Measurements from ENCODE around the gene ZNF275. TPM values are rescaled to one million over a fixed set of nuclear protein-coding genes. Genes with fewer than 3 reads are reported as not detected.
"Not testable (repeated sequence)": the region's sequence is repeated elsewhere in the genome, so short reads cannot be mapped to it uniquely, and the experiment has no call there.

ZNF275 gene
- total RNA-seq (2014; rRNA removed; shearing (Covaris generic)): 9.3 and 14.0 TPM in 2 replicates

GRCh38 chrX:153333821-153334653 lies at the start of gene ZNF275:
Gene ZNF275, plus strand, starts transcription at chrX:153334153. Its CDS starts 2,527 bp downstream, at chrX:153336680.
- DNase-seq (ENCODE audit: low read depth): peak; percentile 83

GRCh38 chrX:153285678-153286077 lies 48.3 kb upstream of the ZNF275 start:
- not testable (repeated sequence) for DNase-seq (ENCODE audit: low read depth)

GRCh38 chrX:153288807-153289206 lies 45.1 kb upstream of the ZNF275 start:
- not testable (repeated sequence) for DNase-seq (ENCODE audit: low read depth)

- DNase-seq (ENCODE audit: low read depth): not testable (repeated sequence)
Observed at GRCh38 chrX:153293485-153294071, 40.4 kb upstream of the ZNF275 start.

GRCh38 chrX:153297376-153297775 lies 36.6 kb upstream of the ZNF275 start:
- DNase-seq (ENCODE audit: low read depth): no peak

- no peak for DNase-seq (ENCODE audit: low read depth)
Observed at GRCh38 chrX:153299855-153300254, 34.1 kb upstream of the ZNF275 start.

- DNase-seq (ENCODE audit: low read depth): no peak
Observed at GRCh38 chrX:153301746-153302145, 32.2 kb upstream of the ZNF275 start.

- no peak for DNase-seq (ENCODE audit: low read depth)
Observed at GRCh38 chrX:153302796-153303195, 31.2 kb upstream of the ZNF275 start.

- no peak for DNase-seq (ENCODE audit: low read depth)
Observed at GRCh38 chrX:153303276-153304262, 30.4 kb upstream of the ZNF275 start.

- DNase-seq (ENCODE audit: low read depth): no peak
Observed at GRCh38 chrX:153304988-153305736, 28.8 kb upstream of the ZNF275 start.

- peak; percentile 41 for DNase-seq (ENCODE audit: low read depth)
Observed at GRCh38 chrX:153305972-153306371, 28.0 kb upstream of the ZNF275 start.

GRCh38 chrX:153306527-153307115 lies 27.3 kb upstream of the ZNF275 start:
- DNase-seq (ENCODE audit: low read depth): no peak

GRCh38 chrX:153307276-153308178 lies 26.4 kb upstream of the ZNF275 start:
- no peak for DNase-seq (ENCODE audit: low read depth)

GRCh38 chrX:153310901-153311300 lies 23.1 kb upstream of the ZNF275 start:
- no peak for DNase-seq (ENCODE audit: low read depth)

GRCh38 chrX:153312041-153312440 lies 21.9 kb upstream of the ZNF275 start:
- DNase-seq (ENCODE audit: low read depth): no peak

- DNase-seq (ENCODE audit: low read depth): no peak
Observed at GRCh38 chrX:153312842-153313241, 21.1 kb upstream of the ZNF275 start.

GRCh38 chrX:153317306-153317705 lies 16.6 kb upstream of the ZNF275 start:
- no peak for DNase-seq (ENCODE audit: low read depth)

GRCh38 chrX:153317996-153318722 lies 15.8 kb upstream of the ZNF275 start:
- DNase-seq (ENCODE audit: low read depth): no peak

GRCh38 chrX:153318811-153319210 lies 15.1 kb upstream of the ZNF275 start:
- DNase-seq (ENCODE audit: low read depth): no peak

All from M059J (cell line).